H1 (cell line): Measurements from ENCODE around the gene UBE2J1. TPM values are rescaled to one million over a fixed set of nuclear protein-coding genes. Genes with fewer than 3 reads are reported as not detected.

Experiments used
- CTCF ChIA-PET: fragments of 300-600 bp; sonication (Branson Sonifier 250); formaldehyde crosslinking; loops from one replicate; lab custom pipeline; 2021; ENCODE audit not compliant: partially characterized antibody; lab: Charles Lee
- POLR2A ChIA-PET: fragments of 300-600 bp; sonication (Branson Sonifier 250); formaldehyde crosslinking; loops from one replicate; lab custom pipeline; 2021; ENCODE audit warnings: inconsistent platforms; ENCODE audit not compliant: partially characterized antibody; lab: Charles Lee
- DNase-seq, 2 experiments: peaks; one replicate each; pipeline versions ENCODE4 v3.0.0 to v3.0.0-alpha.2; 2010 to 2022; ENCODE audit warnings: low spot score in 2 of 2, low read depth in 1 of 2, mixed read lengths in 1 of 2
- FAIRE-seq: peaks from 2 replicates; lab custom pipeline; 2011; peaks lifted over from hg19 to GRCh38; lab: Jason Lieb, UNC
- H2AFZ ChIP-seq: 2 replicates; pipeline ENCODE4 v1.8.1; 2012; ENCODE audit warnings: low read length, inconsistent platforms
- H2AK5ac ChIP-seq: 2 replicates; pipeline ENCODE4 v1.6.1; 2013; ENCODE audit warnings: low read depth, low read length
- H2BK120ac ChIP-seq: replicated peaks from 2 replicates; pipeline ENCODE3; 2013; ENCODE audit warnings: low read depth, low read length, inconsistent platforms
- H2BK12ac ChIP-seq: 2 replicates; pipeline ENCODE4 v1.6.1; 2013; ENCODE audit warnings: low read depth, low read length
- H2BK15ac ChIP-seq: 2 replicates; pipeline ENCODE4 v1.6.1; 2013; ENCODE audit warnings: low read length
- H2BK20ac ChIP-seq: 2 replicates; pipeline ENCODE4 v1.6.1; 2013; ENCODE audit warnings: low read length
- H2BK5ac ChIP-seq: 2 replicates; pipeline ENCODE4 v1.6.1; 2013; ENCODE audit warnings: low read depth, low read length
- H3K14ac ChIP-seq: 2 replicates; pipeline ENCODE4 v1.6.1; 2013; ENCODE audit warnings: inconsistent platforms; ENCODE audit not compliant: insufficient read length
- H3K18ac ChIP-seq: 2 replicates; pipeline ENCODE4 v1.6.1; 2013; ENCODE audit warnings: low read length; ENCODE audit errors: extremely low read depth
- H3K23ac ChIP-seq: 2 replicates; pipeline ENCODE4 v1.6.1; 2013; ENCODE audit warnings: inconsistent platforms; ENCODE audit not compliant: insufficient read length
- H3K23me2 ChIP-seq: 2 replicates; pipeline ENCODE4 v1.6.1; 2013; ENCODE audit warnings: low read depth, low read length
- H3K27ac ChIP-seq: 2 replicates; pipeline ENCODE4 v1.6.1; 2011; ENCODE audit warnings: low read depth, low read length, inconsistent platforms
- H3K27me3 ChIP-seq, 4 experiments: replicated peaks in 1 of 4; 1 replicate in 1 of 4; 2 replicates in 3 of 4; pipeline versions ENCODE4 v1.6.1 to v1.8.1; 2011 to 2013; ENCODE audit warnings: low read length in 3 of 4, mild to moderate bottlenecking in 3 of 4, inconsistent platforms in 2 of 4, mixed read lengths in 2 of 4, moderate library complexity in 1 of 4; ENCODE audit not compliant: control insufficient read depth in 3 of 4, insufficient read depth in 3 of 4; ENCODE audit errors: extremely low read depth in 1 of 4
- H3K36me3 ChIP-seq, 4 experiments: 2 replicates each; pipeline versions ENCODE4 v1.6.1 to v1.8.1; 2011 to 2013; ENCODE audit warnings: mild to moderate bottlenecking in 4 of 4, low read length in 3 of 4, moderate library complexity in 2 of 4, control low read depth in 1 of 4, inconsistent platforms in 1 of 4; ENCODE audit not compliant: insufficient read depth in 4 of 4, control insufficient read depth in 2 of 4
- H3K4ac ChIP-seq: replicated peaks from 2 replicates; pipeline ENCODE3; 2013; ENCODE audit warnings: low read length, low read depth, mixed read lengths, inconsistent platforms; ENCODE audit not compliant: insufficient read length
- H3K4me1 ChIP-seq, 4 experiments: replicated peaks in 1 of 4; 1 replicate in 1 of 4; 2 replicates in 3 of 4; pipeline versions ENCODE4 v1.6.1 to v1.8.1; 2011 to 2013; ENCODE audit warnings: low read length in 3 of 4, inconsistent platforms in 2 of 4, mixed read lengths in 1 of 4; ENCODE audit not compliant: insufficient read depth in 4 of 4, control insufficient read depth in 3 of 4
- H3K4me2 ChIP-seq, 2 experiments: 2 replicates each; pipeline versions ENCODE4 v1.6.1 to v1.8.1; 2011 to 2013; ENCODE audit warnings: low read depth in 2 of 2, low read length in 2 of 2, control low read depth in 1 of 2, inconsistent platforms in 1 of 2, mild to moderate bottlenecking in 1 of 2; ENCODE audit not compliant: insufficient read depth in 1 of 2
- H3K4me3 ChIP-seq, 4 experiments: fragments of 200-600, 300-600 bp in 1 of 4; sonication (generic), shearing (Covaris generic), sonication (Bioruptor Twin) in 1 of 4; 2 replicates each; pipeline versions ENCODE4 v1.5.1 to v1.8.1; 2011 to 2016; ENCODE audit warnings: low read length in 4 of 4, low read depth in 3 of 4, control low read depth in 2 of 4, inconsistent platforms in 2 of 4, mild to moderate bottlenecking in 2 of 4, mixed read lengths in 1 of 4, moderate library complexity in 1 of 4; ENCODE audit not compliant: insufficient read depth in 2 of 4; ENCODE audit errors: extremely low read depth in 1 of 4
- H3K56ac ChIP-seq: replicated peaks from 2 replicates; pipeline ENCODE3; 2013; ENCODE audit warnings: low read depth, mild to moderate bottlenecking, mixed read lengths, low read length, inconsistent platforms; ENCODE audit not compliant: insufficient read length
- H3K79me1 ChIP-seq: 2 replicates; pipeline ENCODE4 v1.6.1; 2013; ENCODE audit warnings: low read depth, low read length, control low read depth
- H3K79me2 ChIP-seq, 2 experiments: 2 replicates each; pipeline versions ENCODE4 v1.6.1 to v1.8.1; 2012 to 2013; ENCODE audit warnings: low read length in 2 of 2, mild to moderate bottlenecking in 2 of 2, inconsistent platforms in 1 of 2; ENCODE audit not compliant: insufficient read depth in 2 of 2, control insufficient read depth in 1 of 2
- H3K9ac ChIP-seq, 4 experiments: replicated peaks in 1 of 4; 1 replicate in 1 of 4; 2 replicates in 3 of 4; pipeline versions ENCODE4 v1.6.1 to v1.8.1; 2011 to 2013; ENCODE audit warnings: low read depth in 3 of 4, low read length in 3 of 4, control low read depth in 2 of 4, mild to moderate bottlenecking in 2 of 4, moderate library complexity in 2 of 4, inconsistent platforms in 1 of 4; ENCODE audit errors: extremely low read depth in 1 of 4
- H3K9me3 ChIP-seq, 2 experiments: 2 replicates each; pipeline versions ENCODE4 v1.6.1 to v1.8.1; 2012 to 2013; ENCODE audit warnings: mild to moderate bottlenecking in 2 of 2, moderate library complexity in 2 of 2, control low read depth in 1 of 2, inconsistent platforms in 1 of 2, low read depth in 1 of 2, low read length in 1 of 2, mixed read lengths in 1 of 2; ENCODE audit not compliant: insufficient read depth in 2 of 2
- H4K20me1 ChIP-seq, 2 experiments: replicated peaks in 1 of 2; 2 replicates each; pipeline versions ENCODE3 to v1.8.1; 2011 to 2013; ENCODE audit warnings: inconsistent platforms in 2 of 2, low read length in 2 of 2, mild to moderate bottlenecking in 1 of 2; ENCODE audit not compliant: insufficient read depth in 2 of 2, control insufficient read depth in 1 of 2
- H4K5ac ChIP-seq: 2 replicates; pipeline ENCODE4 v1.6.1; 2013; ENCODE audit warnings: low read length, low read depth, mixed read lengths, inconsistent platforms; ENCODE audit not compliant: insufficient read length
- H4K8ac ChIP-seq: 2 replicates; pipeline ENCODE4 v1.8.0; 2013; ENCODE audit warnings: mild to moderate bottlenecking, moderate library complexity, low read length, inconsistent platforms; ENCODE audit not compliant: insufficient read depth; ENCODE audit errors: extremely low read depth
- H4K91ac ChIP-seq: replicated peaks from 2 replicates; pipeline ENCODE3; 2013; ENCODE audit warnings: low read length, mixed read lengths, inconsistent platforms; ENCODE audit not compliant: insufficient read length
- CBX5 ChIP-seq: fragments of 300-800, 300-1000 bp; sonication (generic); IDR thresholded peaks from 2 replicates; pipeline ENCODE4 v1.7.1; 2016; ENCODE audit warnings: antibody characterized with exemption, low read length, low read depth
- CTCF ChIP-seq, 3 experiments: IDR thresholded peaks; 1 replicate in 2 of 3; 2 replicates in 1 of 3; pipeline versions ENCODE4 v1.5.1 to v1.6.1; 2011; ENCODE audit warnings: low read length in 3 of 3, mild to moderate bottlenecking in 3 of 3, inconsistent platforms in 2 of 3, low read depth in 1 of 3, moderate library complexity in 1 of 3; ENCODE audit not compliant: insufficient read depth in 1 of 3; ENCODE audit errors: control extremely low read depth in 1 of 3
- KDM1A ChIP-seq: fragments of 200-600, 300-600 bp; sonication (generic); IDR thresholded peaks from 2 replicates; pipeline ENCODE4 v1.7.1; 2016; ENCODE audit warnings: mild to moderate bottlenecking, low read length, borderline replicate concordance
- KDM5A ChIP-seq: fragments of 200-600 bp; IDR thresholded peaks from 2 replicates; pipeline ENCODE4 v1.7.1; 2012; ENCODE audit warnings: mild to moderate bottlenecking, low read length, inconsistent platforms, mixed read lengths
- MAFK ChIP-seq: IDR thresholded peaks from 2 replicates; pipeline ENCODE4 v1.6.1; 2012; ENCODE audit warnings: low read depth, mild to moderate bottlenecking, improper control_type of control experiment, low read length
- RNF2 ChIP-seq: fragments of 200-900, 300-1000 bp; sonication (generic); IDR thresholded peaks from 2 replicates; pipeline ENCODE4 v1.7.1; 2016; ENCODE audit warnings: borderline replicate concordance, low read depth, mild to moderate bottlenecking, antibody characterized with exemption, low read length; ENCODE audit not compliant: poor library complexity, severe bottlenecking; ENCODE audit errors: missing control alignments
- SP1 ChIP-seq: IDR thresholded peaks from 2 replicates; pipeline ENCODE4 v1.6.1; 2011; ENCODE audit warnings: low read depth, low read length
- TCF12 ChIP-seq: IDR thresholded peaks from 2 replicates; pipeline ENCODE4 v1.6.1; 2011; ENCODE audit warnings: low read depth, mild to moderate bottlenecking, low read length
- USF2 ChIP-seq: IDR thresholded peaks from 2 replicates; pipeline ENCODE4 v1.6.1; 2011; ENCODE audit warnings: low read length, improper control_type of control experiment
- WGBS, 2 experiments: shearing (Covaris generic) in 1 of 2; methylation state at CpG; one replicate each; pipeline versions ENCODE4 v1.1.6 to v1.1.7; 2013 to 2015; ENCODE audit warnings: low lambda C conversion rate in 2 of 2, mixed read lengths in 2 of 2, inconsistent platforms in 1 of 2, low coverage in 1 of 2, missing lambda C conversion rate in 1 of 2; ENCODE audit not compliant: insufficient replicate concordance in 2 of 2, insufficient coverage in 1 of 2, insufficient read length in 1 of 2; ENCODE audit errors: extremely low coverage in 1 of 2, missing lambda C conversion rate in 1 of 2; 5-methylcytosine and 5-hydroxymethylcytosine counted together
- polyA plus RNA-seq, 7 experiments: library from polyadenylated mRNA; depleted of rRNA in 3 of 7; stranded (reverse) in 5 of 7; unstranded in 2 of 7; fragments of >200 nt in 5 of 7; fragments of 200-250 nt in 2 of 7; gene quantifications; 1 replicate in 5 of 7; 2 replicates in 1 of 7; 4 replicates in 1 of 7; pipeline versions ENCODE4 v1.2.1 to v1.2.3, GENCODE V29; 2011 to 2013; ENCODE audit warnings: missing spikeins in 2 of 7, mixed read lengths in 2 of 7
- total RNA-seq: library from RNA; stranded (reverse); fragmentation: NEBNext Ultra II Directional; extraction: Animal tissue kit (Norgen Biotek cat#: 25700); gene quantifications from 2 replicates; pipeline ENCODE4 v1.2.1, GENCODE V29; 2021

UBE2J1 gene
- total and polyA plus RNA-seq, 2 of the 8 experiments (the other 6 are each of a cell fraction or from before 2014, with no cell fraction given), result 8.5 to 15.2 TPM

- CTCF ChIA-PET, result interaction anchor here (0.6 to 4.2 kb wide), 13 partner anchors 8 to 315 kb away, joined by 3 to 20 read pairs (median 3); no protein-coding TSS in a partner anchor
These were observed 50.2 kb downstream of the UBE2J1 start for GRCh38 chr6:89302195-89302770.

More at GRCh38 chr6:89302195-89302770, 50.2 kb downstream of the UBE2J1 start:
- Histone ChIP-seq H2AK5ac (no peak overlapping the region), H3K9ac (no peak overlapping the region), H4K20me1 (no peaks in the 10 kb centered on the region), H3K23ac (no peak overlapping the region), H2BK12ac (no peak overlapping the region), H3K36me3 (no peaks in the 10 kb centered on the region), H2BK120ac (no peak overlapping the region), H3K79me1 (no peaks in the 10 kb centered on the region), H3K4ac (no peak overlapping the region), H2BK15ac (no peak overlapping the region), H2BK20ac (no peak overlapping the region), H3K27ac (no peak overlapping the region), H3K56ac (no peak overlapping the region), H2BK5ac (no peak overlapping the region), H3K9me3 (no peaks in the 10 kb centered on the region; a peak in 1 of 4 replicates), H3K27me3 (no peaks in the 10 kb centered on the region), H3K18ac (no peak overlapping the region), H4K5ac (no peak overlapping the region), H3K14ac (no peak overlapping the region), H2AFZ (no peak overlapping the region), H3K4me1 (peaks cover 0 to 6% (median 0%) of the 10 kb centered on the region in 4 experiments; a peak in 3 of 7 replicates), H3K4me3 (no peak overlapping the region), H4K91ac (no peak overlapping the region), H3K79me2 (no peaks in the 10 kb centered on the region), H3K4me2 (no peak overlapping the region), H4K8ac (peak overlapping the region; percentile 78; the same call in 1 of the 2 replicates), H3K23me2 (no peaks in the 10 kb centered on the region)
- no peak for TF ChIP-seq MAFK
- TF ChIP-seq KDM5A, result no peak
- no peak for TF ChIP-seq CBX5
- no peak for TF ChIP-seq SP1
- no peak for TF ChIP-seq CTCF (IDR thresholded peaks at IDR 0.05; ENCODE audit: control extremely low read depth in 1 of 3, insufficient read depth in 1 of 3, low read depth in 1 of 3, low read length in 3 of 3)
- TF ChIP-seq USF2, result no peak
- TF ChIP-seq KDM1A, result no peak
- TF ChIP-seq TCF12, result no peak
- no peak for TF ChIP-seq RNF2
- WGBS, 2 experiments, result 90% methylated on average over 19 of the region's 22 CpGs; no CpG with 5 or more reads in 1 of the 2 experiments
- POLR2A ChIA-PET, result interaction anchor here (1.5 kb wide), 1 partner anchor 58 kb away, joined by 3 read pairs; no protein-coding TSS in a partner anchor
- FAIRE-seq, result no peak
- DNase-seq, result no peak
